Measurements from ENCODE around the gene KNDC1.

DNA sequence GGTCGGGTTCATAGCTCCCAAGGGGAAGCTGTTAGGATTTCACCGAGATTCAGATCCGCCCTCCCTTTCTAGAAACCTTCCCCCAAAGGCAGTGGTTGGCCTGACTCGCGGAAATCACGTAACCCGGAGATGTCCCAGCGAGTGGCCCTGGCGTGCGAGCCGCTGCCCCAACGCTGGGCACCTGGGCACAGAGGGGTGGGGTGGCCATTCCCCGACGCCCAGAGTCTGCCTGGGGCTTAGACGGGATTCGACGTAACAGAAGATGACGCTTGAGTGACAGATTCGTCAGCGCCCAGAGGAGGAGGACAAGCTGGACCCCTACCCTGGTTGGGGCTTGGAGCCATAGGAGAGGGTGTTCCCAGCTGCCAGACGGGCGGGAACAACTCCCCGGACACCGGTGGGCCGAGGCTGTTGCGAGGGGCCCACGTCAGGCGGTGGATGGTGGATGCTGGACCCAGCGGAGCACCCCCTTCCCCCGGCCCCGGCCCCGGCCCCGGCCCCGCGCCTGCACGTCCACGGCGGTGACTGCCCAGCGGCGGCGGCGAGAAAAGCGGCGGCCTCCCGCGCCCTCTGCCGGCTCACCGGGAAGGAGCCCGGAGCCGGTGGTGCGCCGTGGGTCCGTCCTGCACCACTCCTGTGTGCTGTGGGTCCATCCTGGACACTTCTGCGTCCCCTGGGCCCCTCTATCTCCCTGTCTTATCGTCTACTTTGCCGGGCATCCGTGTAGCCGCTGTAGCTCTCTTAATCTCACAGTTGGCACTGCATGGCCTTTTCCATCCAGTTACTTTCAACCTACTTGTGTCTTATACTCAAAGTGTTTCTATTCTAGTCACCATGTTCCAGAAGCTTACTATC, 35.4 kb upstream of the KNDC1 start:
- TF ChIP-seq, protein P1, sequence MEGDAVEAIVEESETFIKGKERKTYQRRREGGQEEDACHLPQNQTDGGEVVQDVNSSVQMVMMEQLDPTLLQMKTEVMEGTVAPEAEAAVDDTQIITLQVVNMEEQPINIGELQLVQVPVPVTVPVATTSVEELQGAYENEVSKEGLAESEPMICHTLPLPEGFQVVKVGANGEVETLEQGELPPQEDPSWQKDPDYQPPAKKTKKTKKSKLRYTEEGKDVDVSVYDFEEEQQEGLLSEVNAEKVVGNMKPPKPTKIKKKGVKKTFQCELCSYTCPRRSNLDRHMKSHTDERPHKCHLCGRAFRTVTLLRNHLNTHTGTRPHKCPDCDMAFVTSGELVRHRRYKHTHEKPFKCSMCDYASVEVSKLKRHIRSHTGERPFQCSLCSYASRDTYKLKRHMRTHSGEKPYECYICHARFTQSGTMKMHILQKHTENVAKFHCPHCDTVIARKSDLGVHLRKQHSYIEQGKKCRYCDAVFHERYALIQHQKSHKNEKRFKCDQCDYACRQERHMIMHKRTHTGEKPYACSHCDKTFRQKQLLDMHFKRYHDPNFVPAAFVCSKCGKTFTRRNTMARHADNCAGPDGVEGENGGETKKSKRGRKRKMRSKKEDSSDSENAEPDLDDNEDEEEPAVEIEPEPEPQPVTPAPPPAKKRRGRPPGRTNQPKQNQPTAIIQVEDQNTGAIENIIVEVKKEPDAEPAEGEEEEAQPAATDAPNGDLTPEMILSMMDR (IDR thresholded peaks at IDR 0.05), result no peak
- no peak for TF ChIP-seq EZH2 (IDR thresholded peaks at IDR 0.05; ENCODE audit: borderline replicate concordance, insufficient read depth, low read depth, low read length, poor library complexity, severe bottlenecking)
